Ramos (cell line): ENCODE results near the gene WDFY4.

ENCODE experiments used
- in situ Hi-C: fragments of 300-500 bp; cut with MboI; formaldehyde crosslinking; loops from one replicate; pipeline ENCODE4 v1.14.3; 2022; ENCODE audit warnings: low sequenced_read_pairs; ENCODE audit not compliant: unreplicated experiment

The WDFY4 gene

GRCh38 chr10:48765039-48765438, 80.4 kb downstream of the WDFY4 start:
- in situ Hi-C loops = no loop called here

GRCh38 chr10:48765527-48765926, 80.9 kb downstream of the WDFY4 start:
- in situ Hi-C loops = no loop called here

- in situ Hi-C loops = no loop called here
Measured at GRCh38 chr10:48767373-48768143, 82.9 kb downstream of the WDFY4 start.

- in situ Hi-C loops = no loop called here
Measured at GRCh38 chr10:48768144-48768766, 83.6 kb downstream of the WDFY4 start.

- in situ Hi-C loops = no loop called here
Measured at GRCh38 chr10:48768926-48769325, 84.3 kb downstream of the WDFY4 start.

- in situ Hi-C loops = no loop called here
Measured at GRCh38 chr10:48769706-48770435, 85.2 kb downstream of the WDFY4 start.

GRCh38 chr10:48770561-48771089, 86.0 kb downstream of the WDFY4 start:
- in situ Hi-C loops = no loop called here

- in situ Hi-C loops = no loop called here
Measured at GRCh38 chr10:48771234-48771633, 86.6 kb downstream of the WDFY4 start.

GRCh38 chr10:48772059-48772458, 87.4 kb downstream of the WDFY4 start:
- in situ Hi-C loops = no loop called here

- in situ Hi-C loops = no loop called here
Measured at GRCh38 chr10:48773580-48773979, 88.9 kb downstream of the WDFY4 start.

GRCh38 chr10:48774416-48775205, 89.9 kb downstream of the WDFY4 start:
- in situ Hi-C loops = no loop called here

GRCh38 chr10:48775206-48775517, 90.5 kb downstream of the WDFY4 start:
- in situ Hi-C loops = no loop called here

- in situ Hi-C loops = no loop called here
Measured at GRCh38 chr10:48776005-48776522, 91.4 kb downstream of the WDFY4 start.

GRCh38 chr10:48776528-48776927, 91.9 kb downstream of the WDFY4 start:
- in situ Hi-C loops = no loop called here

GRCh38 chr10:48777110-48777509, 92.4 kb downstream of the WDFY4 start:
- in situ Hi-C loops = no loop called here

- in situ Hi-C loops = no loop called here
Measured at GRCh38 chr10:48778193-48778857, 93.7 kb downstream of the WDFY4 start.

- in situ Hi-C loops = no loop called here
Measured at GRCh38 chr10:48779077-48779476, 94.4 kb downstream of the WDFY4 start.

- in situ Hi-C loops = no loop called here
Measured at GRCh38 chr10:48779546-48780152, 95.0 kb downstream of the WDFY4 start.

GRCh38 chr10:48780341-48780740, 95.7 kb downstream of the WDFY4 start:
- in situ Hi-C loops = no loop called here
